DND-41 (cell line): ENCODE measurements around the gene ANKS1B.

Experiments used
- CTCF ChIP-seq: IDR thresholded peaks from 2 replicates; pipeline ENCODE4 v1.5.1; 2012; ENCODE audit warnings: borderline replicate concordance, low read length, moderate library complexity, mild to moderate bottlenecking; ENCODE audit not compliant: poor library complexity, severe bottlenecking; ENCODE audit errors: extremely low read depth
- EZH2 ChIP-seq: IDR thresholded peaks from 3 replicates; pipeline ENCODE4 v1.6.1; 2012; ENCODE audit warnings: borderline replicate concordance, low read depth, mild to moderate bottlenecking, moderate library complexity, low read length, inconsistent platforms; ENCODE audit not compliant: severe bottlenecking

- no peak for TF ChIP-seq CTCF
- no peak for TF ChIP-seq EZH2
Measured at GRCh38 chr12:99935608-99936007, 49.1 kb downstream of the ANKS1B start.
